ENCODE measurements around the gene TTPAL.

Gene TTPAL

DNA sequence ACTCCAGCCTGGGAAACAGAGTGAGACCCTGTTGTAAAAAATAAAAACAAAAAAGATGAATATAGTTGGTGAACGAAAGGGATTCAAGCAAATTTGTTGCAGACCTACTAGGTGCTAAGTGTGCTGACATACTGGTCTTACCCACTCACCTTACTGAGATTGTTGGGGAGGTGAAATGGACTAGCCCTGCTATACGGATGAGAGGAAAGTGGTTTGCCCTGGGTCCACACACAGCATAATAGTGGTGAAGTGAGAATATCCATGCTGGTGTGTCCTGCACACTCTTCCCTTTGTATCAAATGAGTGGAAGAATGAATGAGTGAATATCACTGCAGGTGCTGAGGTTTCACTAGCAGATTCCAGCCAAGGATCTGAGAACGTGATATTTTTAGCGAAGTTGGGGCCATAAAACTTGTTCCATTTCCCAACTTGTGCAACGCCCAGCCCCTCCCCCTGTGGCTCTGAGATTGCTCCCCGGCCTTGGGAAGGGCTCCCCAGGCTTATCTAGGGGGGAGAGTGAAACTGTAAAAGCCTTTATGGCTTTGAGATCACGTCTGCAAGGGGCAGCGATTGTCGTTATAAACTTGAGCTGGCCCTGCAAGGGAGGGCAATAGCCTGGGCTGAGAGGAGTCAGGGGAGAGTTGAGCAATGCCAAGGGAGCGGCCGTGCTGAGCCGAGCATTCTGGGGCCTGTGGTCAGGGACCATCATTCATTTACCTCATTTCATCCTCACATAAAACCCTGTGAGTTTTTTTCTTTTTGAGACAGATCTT, 33.2 kb upstream of the TTPAL start:
- DNase-seq (ENCODE audit: low spot score): no peak

DNA sequence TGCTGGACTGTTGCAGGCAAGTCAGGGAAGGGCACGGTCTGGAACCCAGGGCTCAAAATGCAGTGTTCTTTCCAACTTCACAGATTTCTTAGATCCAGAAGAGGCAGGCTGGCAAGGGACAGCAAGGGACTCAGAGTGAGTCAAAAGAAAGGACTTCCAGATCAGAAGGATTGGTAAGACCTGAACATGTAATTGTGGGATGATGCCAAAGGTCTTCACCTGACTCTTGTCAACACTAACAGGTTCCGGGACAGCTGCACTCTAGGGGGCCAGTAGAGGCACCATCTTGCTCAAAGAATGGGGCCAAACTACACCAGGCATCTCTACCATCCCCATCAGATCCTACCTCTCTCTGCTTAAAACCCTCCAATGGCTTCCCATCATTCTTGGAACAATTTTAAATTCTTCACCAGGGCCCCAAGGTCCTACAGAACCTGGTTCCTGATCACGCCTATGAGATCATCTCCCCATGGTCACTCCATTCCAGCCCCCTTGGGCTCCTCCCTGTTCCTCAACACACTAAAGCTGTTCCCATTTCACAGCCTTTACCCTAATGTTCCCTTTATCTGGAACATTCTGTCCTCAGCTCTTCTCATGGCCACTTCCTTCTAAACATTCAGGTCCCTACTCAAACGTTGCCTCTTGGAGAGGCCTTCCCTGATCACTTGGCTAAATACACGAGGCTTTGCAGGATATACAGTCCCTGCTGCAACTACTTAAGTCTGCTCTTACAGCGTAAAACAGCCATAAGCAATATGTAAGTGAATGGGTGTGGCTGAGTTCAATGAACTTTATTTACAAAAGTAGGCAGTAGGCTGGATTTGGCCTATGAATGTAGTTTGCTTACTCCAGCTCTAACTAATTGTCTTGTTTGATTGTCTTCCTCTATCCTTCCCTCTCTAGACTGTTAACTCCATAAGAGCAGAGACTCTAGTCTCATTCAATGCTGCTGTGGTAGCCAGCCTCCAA, 29.6 kb upstream of the TTPAL start:
- DNase-seq (ENCODE audit: low spot score): no peak

DNA sequence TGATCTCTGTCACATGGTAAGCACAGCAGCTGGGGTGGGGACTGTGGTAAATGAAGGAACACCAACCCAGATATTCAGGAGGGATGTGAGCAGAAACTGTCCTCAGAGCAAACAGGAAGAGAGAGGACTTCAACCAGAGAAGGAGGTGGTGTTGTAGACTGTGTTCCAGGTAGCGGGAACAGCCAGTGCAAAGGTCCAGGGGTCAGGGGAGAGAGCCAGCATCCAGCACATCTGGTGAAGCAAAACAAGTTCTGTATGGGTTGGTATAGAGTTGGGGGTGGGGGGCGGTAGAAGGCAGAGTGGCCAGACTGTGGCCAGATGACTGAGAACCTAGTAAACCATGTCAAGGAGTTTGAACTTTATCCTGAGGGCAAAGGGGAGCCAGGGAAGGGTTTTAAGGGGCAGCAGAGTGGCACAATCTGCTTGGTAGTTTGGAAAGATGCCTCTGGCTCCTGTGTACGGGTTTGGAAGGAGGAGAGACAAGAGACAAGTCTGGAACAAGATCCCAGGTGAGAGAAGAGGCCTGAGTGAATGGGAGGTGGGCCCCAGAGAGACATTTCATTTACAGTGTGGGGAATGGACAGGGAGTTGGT, 27.8 kb upstream of the TTPAL start:
- DNase-seq (ENCODE audit: low spot score): no peak

DNA sequence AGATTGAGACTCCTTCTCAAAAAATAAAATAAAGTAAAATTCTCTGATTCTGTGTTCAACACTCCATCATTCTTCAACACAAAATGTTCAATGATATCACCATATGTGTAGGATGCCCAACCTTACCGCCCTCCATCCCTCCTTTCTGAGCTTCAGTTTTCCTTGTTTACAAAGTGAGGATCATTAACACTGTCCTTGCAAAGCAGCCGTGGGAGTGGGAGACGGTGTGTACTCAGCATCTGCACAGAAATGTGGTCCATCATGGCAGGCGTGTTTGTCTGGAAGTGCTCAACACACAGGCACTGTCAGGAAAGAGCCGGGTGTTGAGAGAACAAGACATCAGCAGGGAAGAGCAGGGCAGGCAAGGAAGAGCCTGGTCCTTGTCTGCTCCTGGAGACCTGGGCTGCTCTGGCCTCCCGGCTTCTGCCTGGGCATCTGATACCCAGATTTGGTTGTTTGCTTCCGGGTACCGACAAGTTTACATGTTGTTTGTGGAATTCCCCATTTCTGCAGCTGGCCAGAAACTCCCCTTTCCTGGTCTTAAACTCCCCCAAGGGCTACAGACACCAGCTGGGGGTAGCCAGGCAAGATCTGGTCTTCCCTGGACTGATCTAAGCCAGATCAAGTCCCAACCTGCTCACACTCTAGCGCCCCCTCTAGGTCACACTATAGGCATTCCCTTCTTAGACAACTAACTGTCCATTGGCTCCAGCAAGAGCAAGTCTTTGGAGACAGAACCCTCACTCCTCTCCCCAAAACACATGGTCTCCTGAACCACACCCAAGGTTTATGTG, 26.7 kb upstream of the TTPAL start:
- peak; percentile 21 for DNase-seq (ENCODE audit: low spot score)

DNA sequence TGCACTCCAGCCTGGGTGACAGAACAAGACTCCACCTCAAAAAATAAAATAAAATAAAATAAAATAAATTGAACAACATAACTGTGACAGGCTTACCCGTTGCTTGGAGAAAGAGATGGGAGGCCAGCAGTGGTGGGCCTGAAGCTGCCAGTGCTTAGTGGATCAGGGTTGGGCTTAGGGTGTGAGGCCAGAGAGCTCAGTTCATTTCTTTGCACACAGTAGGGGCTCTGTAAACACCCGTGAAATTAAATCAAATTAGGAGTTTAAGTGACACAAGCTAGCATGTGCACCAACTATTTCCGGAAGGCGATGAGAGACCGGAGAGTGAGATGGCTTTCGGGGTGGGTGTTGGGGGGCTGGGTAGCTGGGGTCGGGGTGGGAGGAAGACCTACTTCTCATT, 25.8 kb upstream of the TTPAL start:
- DNase-seq (ENCODE audit: low spot score): no peak

DNA sequence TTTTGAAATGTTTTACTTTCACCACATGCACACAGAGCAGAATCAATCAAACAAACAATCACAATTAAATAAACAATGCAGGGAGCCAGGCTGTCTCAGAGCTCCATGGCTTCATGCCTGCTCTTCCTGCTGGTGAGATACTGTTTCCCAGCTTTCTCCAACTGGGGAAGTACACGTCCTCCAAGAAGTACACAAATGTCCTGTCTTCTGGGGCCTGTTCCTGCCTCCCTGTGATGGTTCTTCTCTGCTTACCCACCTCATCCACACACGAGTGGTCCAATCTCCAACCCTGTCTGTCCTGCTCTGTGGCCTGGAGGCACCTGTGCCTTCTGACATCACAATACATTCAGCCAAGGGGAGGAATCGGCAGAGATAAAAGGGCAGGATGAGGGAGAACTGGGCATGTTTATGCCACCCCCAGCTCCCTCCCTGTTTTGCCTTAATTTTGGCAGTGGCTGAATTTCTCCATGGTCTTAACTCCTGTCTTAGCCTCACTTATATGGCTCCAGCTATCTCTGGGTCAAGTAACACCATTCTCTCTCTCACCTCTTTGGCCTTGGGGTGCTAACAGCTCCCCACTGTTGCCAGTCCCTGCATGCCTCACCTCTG, 25.3 kb upstream of the TTPAL start:
- no peak for DNase-seq (ENCODE audit: low spot score)

DNA sequence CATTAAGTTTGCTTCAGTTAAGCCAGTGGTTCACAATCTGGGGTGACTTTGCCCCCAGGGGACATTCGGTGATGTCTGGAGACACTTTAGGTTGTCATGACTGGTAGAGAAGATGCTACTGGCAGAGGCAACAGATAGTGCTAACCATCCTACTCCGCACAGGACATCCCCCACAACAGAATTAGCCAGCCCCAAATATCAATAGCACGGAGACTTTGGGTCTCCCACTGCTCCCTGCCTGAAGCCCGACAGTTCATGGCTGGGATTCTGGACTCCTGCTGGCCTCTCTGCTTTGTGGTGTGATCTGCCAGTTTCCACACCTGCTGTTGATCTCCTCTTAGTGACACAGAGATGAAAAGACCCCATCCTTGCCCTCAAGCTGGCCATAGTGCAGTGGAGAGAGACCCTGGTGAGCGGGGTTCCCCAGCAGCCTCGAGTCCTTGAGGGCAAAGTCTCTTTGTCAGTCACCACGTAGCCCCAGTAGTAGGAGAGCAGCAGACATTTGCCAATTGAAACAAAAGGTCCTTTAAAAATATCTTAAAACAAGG, 24.7 kb upstream of the TTPAL start:
- no peak for DNase-seq (ENCODE audit: low spot score)

DNA sequence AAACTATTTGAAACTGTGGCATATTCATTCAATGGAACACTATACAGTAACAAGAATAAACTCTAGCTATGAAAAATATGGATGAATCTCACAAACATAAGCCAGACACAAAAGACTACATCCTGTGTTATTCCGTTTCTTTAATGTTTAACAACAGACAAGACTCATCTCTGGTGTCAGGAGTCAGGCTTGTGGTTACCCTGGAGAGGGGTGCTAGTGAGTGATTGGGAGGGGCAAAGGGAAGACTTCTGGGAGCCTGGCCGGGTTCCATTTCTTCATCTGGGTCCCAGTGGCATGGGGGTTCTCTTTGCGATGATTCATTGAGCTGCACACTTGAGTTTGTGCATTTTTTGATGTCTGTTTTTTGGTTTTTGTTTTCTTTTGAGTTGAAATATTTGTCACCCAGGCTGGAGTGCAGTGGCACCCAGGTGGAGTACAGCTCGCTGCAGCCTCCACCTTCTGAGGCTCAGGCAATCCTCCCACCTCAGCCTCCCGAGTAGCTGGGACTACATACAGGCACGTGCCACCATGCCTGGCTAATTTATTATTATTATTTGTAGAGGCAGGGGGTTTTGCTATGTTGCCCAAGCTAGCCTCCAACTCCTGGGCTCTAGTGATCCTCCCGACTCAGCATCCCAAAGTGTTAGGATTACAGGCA, 21.2 kb upstream of the TTPAL start:
- no peak for DNase-seq (ENCODE audit: low spot score)

DNA sequence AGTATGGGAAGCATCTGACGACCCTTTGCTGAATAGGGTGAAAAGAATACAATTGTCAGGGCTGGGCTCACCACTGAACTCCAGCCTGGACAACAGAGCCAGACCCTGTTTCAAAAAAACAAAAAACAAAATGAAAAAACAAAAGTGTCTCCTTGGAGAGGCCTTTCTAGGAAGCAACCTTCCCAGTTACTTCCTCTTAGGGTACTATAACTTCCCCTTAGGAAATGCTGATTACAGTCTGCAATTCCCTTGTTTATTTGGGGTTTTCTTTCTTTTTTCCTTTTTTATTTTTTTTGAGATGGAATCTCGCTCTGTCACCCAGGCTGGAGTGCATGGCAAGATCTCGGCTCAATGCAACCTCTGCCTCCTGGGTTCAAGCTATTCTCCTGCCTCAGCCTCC, 20.5 kb upstream of the TTPAL start:
- no peak for DNase-seq (ENCODE audit: low spot score)

DNA sequence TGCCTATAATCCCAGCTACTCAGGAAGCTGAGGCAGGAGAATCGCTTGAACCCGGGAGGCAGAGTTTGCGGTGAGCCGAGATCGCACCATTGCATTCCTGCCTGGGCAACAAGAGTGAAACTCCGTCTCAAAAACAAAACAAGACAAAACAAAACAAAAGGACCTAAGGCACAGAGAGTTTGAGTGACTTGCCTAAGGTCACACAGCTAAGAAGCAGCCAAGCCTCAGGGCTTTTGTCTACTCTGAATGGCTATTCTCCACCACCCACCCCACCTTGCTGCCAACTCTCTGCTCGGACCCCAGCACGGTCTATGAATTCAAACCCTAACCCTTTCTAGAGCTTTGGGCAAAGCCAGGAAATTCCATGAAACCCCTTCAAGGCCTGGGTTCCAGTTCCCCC, 19.1 kb upstream of the TTPAL start:
- no peak for DNase-seq (ENCODE audit: low spot score)

DNA sequence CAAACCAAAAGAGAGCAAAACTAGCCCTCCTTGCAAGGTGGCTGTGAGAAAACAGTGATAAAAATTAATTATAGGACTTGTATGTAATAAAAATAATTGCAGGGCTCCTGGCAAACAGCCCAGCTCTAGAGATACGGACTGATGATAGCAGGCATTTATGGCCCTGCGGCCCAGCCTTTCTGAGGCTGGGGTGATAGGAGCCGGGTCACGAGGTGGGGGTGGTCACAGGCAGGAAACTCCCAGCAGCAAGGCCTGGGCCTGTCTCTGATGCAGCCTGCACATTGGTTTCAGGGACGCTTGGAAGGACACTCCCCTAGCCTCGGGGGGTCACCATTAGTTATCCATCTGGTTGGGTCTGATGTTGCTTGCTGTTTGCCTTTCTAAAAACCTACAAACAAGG, 18.7 kb upstream of the TTPAL start:
- DNase-seq (ENCODE audit: low spot score): no peak

DNA sequence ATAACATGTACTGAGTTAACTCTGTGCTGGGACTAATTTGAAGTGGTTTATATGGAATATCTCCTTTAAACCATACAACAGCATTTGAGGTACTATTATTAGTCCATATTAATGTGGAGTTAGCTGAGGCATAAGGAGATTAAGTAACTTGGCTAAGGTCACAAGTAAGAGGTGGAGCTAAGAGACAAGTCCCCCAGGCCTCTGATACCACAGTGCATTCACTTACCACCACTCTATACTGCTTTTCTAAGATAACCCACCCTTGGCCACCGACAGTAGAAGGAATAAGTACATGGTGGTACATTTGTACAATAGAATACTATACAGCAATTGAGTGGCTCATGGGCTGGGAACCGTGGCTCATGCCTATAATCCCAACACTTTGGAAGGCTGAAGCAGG, 16.4 kb upstream of the TTPAL start:
- no peak for DNase-seq (ENCODE audit: low spot score)

DNA sequence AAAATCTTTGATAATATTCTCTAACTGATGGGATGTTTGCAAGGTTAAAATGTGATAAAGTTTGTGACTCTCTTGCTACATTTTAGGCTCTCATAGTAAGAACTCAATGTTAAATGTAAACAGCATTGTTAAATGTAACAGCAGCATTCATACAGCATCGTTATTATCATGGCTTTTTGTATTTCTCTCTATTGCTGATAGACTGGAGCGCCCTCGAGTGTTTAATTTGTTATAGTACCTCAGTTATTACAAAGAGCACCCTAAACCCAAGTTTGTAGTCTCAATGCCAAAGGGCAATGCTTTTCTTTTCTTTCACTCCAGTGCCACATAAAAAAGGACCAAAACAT, 14.9 kb upstream of the TTPAL start:
- peak; percentile 45 for DNase-seq (ENCODE audit: low spot score)

DNA sequence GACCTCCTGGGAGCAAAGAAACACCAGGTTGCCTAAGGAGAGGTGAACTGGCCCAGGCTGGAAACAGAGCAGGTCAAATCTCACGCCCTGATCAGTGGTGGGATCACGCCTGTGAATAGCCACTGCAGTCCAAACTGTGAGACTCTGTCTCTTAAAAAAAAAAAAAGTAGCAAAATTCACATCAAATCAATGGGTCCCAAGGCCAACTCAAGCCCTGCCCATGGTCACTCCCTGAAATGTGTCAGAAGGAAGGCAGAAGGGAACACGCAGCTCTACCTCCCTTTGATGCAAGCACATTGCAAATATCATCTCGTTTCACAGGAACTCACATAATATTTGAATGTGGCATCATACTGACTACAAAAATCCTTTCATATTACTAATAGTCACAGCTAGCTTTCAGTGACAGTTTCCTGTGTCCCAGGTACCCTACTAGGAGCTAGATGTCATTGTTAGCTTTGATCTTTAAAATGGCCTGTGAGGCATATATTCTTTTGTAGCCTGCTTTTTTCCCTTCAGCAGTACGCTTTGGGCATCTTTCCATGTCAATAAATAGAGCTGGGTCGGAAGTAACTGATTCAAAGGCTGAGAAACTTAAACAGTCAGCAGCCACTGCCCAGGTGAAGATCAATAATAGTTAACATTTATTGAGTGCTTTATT, 14.4 kb upstream of the TTPAL start:
- DNase-seq (ENCODE audit: low spot score): no peak

DNA sequence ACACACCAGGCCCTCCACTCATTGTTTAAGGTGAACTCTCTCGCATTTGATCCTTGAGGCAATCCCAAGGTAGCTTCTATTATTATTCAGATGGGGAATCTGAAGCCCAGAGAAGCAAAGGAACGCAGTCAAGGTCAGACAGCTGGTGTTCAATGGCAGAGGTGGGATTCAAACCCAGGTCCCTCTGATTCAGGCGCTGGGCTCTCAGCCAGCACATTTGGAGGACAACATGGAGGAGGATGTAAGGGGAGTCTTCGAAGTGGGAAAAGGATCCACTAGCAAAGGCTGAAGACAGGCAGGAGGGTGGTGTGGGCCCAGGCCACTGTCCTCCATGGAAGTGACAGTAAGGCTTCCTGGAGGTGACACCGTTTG, 13.9 kb upstream of the TTPAL start:
- DNase-seq (ENCODE audit: low spot score): no peak

DNA sequence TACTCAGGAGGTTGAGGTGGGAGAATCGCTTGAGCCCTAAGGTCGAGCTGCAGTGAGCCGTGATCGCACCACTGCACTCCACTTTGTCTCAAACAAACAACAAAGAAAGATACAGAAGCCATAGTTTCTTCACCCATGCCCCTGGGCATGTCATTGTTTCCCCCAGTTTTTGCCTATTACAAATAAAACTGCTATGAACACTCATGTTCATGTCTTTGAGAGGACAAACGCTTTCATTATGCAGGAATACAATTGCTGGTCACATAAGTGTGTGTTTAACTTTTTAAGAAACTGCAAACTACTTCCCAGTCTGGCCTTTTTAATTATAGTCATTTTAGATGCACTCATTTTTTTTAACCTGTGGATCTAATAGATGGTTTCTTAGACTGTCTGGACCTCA, 12.2 kb upstream of the TTPAL start:
- no peak for DNase-seq (ENCODE audit: low spot score)

DNA sequence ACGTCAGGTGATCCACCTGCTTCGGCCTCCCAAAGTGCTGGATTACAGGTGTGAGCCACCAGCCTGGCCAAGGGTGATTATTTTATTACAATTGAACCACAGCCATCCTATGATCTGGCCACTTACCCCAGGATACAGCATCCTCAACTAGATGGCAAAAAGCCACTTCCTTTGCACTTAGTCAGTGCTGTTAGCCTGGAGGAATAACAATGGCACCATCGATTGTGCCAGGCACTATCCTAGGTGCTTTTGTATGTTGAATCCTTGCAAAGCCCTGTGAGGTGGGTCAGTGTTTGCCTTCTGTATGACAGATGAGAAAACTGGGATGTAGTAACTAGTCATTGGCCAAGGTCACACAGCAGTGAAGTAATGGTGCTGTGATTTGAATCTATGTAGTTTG, 11.2 kb upstream of the TTPAL start:
- DNase-seq (ENCODE audit: low spot score): no peak

DNA sequence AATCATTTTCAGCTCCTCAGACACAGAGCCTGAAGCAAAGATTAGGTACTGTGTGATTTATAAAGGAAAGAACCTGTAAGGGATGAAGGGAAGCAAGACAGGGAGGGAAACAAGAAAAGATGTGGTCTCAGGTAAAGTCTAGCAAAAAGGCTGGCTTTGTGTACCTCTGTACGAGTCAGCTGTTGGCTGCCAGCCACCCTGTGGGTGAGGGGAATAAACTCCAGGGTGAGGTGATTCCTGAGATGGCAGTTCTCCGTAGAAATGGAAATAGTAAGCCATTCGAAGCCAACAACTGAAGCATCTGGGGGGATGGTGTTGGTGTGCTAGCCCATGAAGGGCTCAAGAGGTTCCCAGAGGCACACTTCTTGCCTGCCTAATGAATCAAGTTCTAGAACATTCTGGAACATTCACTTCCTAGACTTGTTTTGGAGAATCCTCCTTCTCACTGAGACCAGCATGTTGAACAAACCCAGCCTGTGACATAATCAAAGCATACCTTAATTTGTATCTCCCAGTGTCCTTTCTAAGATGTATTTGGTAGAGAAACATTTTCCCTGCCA, 10.6 kb upstream of the TTPAL start:
- no peak for DNase-seq (ENCODE audit: low spot score)

DNA sequence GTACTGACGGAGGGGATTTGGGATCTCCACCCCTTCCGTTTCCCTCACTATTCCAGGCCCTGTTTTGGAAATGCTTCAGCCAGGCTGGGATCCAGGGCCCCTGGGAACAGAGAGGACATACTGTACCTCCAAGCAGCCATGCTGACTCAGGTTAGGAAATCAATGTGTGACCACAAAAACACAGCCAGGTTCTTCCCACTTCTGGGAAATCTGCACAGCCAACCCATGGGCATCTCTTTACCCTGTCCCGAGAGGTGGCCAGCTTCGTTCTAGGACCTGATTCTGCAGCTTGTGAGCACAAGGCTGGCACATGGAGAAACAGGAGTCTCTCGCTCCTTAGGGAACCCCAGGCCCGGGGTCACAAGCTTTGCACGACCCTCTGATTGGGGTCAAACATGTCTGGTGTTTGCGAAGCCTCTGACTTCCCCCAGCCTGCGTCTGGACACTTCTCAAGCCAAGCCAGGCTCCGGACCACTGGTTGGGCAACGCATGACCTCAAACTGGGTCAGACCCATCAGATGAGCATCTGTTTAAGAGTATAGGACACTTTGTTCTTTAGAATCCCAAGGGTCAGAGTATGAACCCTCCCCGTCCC, 8.3 kb upstream of the TTPAL start:
- peak; percentile 58 for DNase-seq (ENCODE audit: low spot score)

Data from cerebellar cortex (tissue), 1 donor.